UCSD-AML1 (cell line): ENCODE results near the gene FRMD6.

Experiments
- DNase-seq: peaks from one replicate; lab custom pipeline; 2025; ENCODE audit not compliant: unreplicated experiment; lab: John Stamatoyannopoulos, UW

FRMD6 gene

GRCh38 chr14:51651388-51652167, at the start of gene FRMD6:
FRMD6 (plus strand) TSS chr14:51651910; CDS start chr14:51689837, 37,927 bp downstream.
- peak; percentile 79 for DNase-seq

GRCh38 chr14:51602310-51602709, 49.4 kb upstream of the FRMD6 start:
- no peak for DNase-seq

DNA sequence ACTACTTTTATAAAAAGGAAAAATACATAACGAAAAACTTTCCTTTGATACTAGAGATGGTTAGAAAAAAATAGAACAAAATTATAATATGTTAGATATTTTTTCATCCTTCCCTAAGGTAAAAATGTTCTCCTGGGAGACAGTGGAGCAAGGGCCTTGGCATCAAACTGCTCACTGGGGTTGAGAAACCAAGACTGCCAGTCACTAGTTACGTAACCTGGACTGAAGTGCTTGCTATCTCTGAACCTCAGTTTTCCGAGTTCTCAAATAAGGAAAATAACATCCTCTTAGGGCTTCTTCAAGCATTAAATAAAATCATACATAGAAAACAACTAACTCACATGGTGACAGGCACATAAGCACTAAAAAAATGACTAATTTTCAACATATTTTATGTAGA, 48.2 kb upstream of the FRMD6 start:
- no peak for DNase-seq

- DNase-seq = no peak
These were observed 47.6 kb upstream of the FRMD6 start for GRCh38 chr14:51604073-51604472.

DNA sequence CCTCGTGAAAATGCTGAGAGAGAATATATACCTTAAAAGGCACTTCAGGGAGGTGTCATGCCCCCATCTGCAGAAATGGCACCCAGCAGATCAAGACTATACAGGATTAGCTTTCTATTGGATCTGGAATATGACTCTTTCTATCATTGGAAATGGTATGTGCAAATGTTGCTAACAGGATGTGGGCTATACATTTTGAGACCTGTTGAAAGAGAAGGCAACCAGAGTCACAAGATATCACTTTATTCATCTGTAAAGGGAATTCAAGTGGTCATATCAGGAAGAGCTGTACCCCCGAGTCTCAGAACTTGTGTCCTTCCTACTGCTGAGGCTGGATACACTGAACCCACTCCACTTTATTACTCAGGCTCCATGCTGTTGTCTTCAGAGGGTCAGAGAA, 46.1 kb upstream of the FRMD6 start:
- DNase-seq = no peak

- no peak for DNase-seq
These were observed 44.0 kb upstream of the FRMD6 start for GRCh38 chr14:51607711-51608110.

DNA sequence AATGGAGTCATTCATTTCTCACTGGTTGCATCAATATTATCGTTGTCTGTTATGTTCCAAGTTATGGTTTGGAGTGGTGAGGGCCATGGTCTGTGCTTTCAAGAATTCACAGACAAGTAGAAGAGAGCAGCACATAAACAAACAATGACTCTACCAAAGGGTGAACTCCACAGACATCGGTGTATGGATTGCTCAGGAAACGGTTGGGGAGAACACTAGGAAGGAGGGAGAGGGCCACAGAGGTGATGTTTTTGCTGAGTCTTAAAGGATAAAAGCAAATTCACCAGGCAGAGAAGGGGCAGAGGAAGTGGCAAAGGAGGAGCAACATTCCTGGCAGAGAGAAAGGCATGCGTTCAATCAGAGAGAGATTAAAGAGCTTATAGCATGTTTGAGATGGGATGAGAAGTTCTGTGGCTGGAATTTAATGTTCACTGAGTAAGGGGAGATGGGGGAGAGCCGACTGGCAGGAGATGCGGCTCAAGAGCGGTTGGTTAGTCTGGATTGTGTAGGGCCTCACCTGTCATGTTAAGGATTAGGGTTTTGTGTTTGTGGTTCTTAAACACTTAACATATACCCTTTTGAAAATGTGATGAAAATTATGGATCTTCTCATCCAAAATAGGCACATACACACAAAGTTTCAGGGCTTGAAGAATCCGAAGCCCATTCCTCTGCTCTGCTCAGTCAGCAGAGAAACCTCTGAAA, 42.3 kb upstream of the FRMD6 start:
- no peak for DNase-seq

- no peak for DNase-seq
These were observed 41.8 kb upstream of the FRMD6 start for GRCh38 chr14:51609955-51610283.

DNA sequence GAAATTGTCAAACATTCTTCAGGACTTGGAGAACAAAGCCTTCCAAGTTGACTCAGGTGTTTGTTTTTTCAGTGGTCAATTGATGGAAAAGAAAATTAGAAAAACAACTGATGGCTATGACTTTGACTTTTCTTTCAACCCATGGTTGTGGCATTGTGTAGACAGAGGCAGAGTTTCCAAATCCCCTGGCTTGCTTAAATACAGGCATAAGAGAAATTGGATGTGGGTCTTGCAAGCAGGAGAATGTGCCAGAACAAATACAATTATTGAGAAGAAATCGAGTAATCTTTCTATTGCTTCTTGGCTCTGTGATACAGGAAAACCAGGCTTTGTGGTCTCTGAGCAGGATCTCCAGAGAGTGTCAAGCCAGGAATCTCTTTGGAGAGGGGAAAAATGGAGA, 40.9 kb upstream of the FRMD6 start:
- no peak for DNase-seq

GRCh38 chr14:51612449-51612848, 39.3 kb upstream of the FRMD6 start:
- no peak for DNase-seq

- DNase-seq = no peak
These were observed 38.3 kb upstream of the FRMD6 start for GRCh38 chr14:51613416-51613815.

DNA sequence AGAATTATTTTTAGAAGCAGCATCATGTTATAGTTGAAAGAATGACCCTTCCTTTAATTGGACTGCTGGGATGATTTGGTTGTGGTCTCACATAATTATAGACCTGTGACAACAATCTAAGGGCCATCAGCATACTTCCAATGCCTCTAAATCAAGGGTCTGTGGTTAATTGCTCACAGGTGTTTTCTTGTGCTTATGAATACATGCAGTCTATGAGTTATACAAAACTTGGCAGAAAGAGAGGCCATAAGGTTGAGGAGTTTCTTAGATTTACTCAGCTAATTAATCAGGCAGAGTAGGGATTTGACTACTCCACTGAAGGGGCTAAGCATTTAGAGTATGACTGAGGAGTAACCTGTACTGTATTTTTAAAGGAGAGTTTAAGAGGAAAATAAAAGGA, 37.0 kb upstream of the FRMD6 start:
- DNase-seq = no peak

DNA sequence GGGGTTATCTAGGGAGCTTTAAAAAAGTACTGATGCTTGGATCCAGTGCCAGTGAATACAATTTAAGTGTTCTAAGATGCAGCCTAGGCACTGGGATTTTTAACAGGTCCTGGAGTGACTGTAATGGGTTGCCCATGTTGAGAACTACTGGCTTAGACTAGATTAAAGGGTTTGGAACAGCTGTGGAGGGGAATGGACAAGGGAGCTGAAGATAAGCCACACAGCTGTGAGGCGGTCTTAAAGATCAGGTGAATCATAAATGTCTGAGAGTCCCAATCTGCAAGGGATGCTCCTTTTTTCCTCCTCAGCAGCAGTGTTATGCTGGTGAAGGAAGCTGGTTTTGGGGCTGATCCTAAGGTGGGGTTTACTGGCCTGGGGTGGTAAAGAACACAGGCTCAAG, 35.5 kb upstream of the FRMD6 start:
- DNase-seq = no peak

DNA sequence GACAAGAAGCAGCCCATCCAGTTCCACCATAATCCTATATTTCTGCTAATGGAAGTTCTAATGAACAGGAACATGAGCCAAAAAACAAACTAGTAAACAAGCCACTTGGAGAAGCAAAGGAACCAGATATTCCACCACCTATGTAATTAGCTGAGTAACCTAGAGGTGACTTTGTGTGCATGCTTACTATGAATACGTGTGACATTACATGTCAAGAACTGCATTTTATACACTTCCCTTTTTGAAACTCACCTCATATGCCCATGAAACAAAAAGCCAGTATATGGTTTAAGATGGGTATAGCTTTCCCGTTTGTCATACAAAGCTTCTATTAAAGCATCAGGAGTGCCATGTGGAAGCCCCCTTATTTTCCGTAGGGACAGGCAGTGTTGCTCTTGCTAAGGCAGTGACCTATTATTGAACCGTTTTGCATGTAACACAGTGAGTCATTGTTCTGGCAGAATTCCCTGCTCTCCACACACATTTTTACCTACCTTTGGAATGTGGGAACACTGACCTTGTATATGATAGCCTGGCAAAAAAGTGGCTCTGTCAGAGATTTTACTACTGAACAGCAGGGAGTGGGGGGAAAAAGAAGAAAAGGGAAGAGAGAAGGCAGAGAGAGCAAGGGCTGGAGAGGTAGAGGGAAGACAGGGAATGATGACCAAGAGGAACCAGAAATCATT, 34.8 kb upstream of the FRMD6 start:
- no peak for DNase-seq

DNA sequence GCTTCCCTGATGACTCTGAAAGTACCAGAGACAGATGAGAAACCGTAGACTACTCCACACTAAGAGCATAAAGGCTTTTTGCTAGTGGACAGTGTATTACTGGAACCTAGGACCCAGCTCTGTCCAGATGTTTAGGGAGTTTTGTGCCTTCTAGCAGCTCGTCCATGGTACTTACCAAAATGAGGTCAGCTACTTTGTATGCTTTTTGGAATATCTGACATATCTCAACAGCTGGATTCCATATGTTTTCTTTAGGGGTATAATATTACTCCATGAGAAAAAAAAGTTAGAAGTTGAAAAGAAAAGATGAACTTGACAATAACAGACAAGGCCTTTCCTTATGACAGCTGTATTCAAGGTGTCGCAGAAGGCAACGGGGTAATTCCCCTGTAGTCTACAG, 32.1 kb upstream of the FRMD6 start:
- DNase-seq = no peak

DNA sequence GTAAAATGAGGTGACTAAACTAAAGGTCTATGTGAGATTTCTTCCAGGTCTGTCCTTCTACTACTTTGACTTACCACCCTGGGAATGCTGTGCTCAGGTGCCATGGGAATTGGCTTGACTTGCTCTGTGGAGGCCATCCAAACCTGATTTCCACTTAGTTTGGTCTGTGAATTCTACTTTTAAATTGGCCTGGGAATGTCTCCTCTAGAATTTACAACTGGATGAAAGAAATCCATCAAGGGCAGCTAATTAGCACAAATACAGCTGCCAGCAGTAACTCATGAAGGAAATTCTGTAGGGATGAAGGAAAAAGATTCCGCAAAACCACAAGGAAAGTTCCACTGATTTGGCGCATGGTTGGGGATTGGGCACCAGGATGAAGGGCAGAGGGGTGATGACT, 31.7 kb upstream of the FRMD6 start:
- no peak for DNase-seq

DNA sequence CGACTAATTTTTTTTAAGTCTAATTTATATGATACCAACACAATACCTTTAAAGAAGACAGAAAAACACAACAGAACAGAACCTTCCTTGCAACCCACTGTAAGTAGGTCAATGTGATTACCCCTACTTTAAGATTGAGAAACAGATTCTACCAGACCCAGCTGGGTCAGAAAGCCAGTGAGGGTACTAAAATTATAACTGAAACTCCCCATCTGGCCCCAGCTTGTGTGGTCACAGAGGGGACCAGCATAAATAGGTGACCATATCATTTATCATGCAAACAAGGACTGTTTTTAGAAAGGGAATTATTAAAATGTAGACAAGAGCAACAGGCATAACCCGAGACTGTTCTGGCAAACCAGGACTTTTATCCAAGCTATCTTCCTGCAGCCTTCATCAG, 30.1 kb upstream of the FRMD6 start:
- no peak for DNase-seq

- no peak for DNase-seq
These were observed 29.3 kb upstream of the FRMD6 start for GRCh38 chr14:51622376-51622775.

DNA sequence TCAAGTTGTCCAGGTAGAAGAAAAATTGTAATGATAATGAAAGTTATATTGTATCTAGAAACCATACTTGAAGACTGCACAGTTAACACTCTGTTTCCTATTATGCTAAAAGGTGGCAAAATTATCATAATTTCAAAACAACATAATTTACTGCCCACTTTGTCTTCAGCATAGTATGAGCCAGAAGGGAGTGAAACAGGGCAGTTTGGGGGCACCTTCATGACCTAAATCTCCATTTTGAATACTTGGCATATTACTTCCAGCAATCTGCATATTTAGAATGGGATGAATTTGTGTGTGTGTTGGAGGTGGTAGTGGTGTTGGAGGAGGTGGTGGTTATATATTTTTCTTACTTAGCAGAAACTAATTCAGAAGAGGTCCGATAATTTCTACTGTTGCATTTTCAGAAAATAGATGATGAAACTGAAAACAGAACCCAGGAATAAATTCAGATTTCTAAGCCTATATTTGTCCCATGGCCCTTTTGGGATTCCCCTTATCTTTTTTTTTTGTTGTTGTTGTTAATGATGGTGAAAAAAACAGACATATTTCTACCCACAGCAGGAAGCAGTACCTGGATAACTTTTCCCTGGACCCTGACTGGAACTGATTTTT, 26.6 kb upstream of the FRMD6 start:
- no peak for DNase-seq

DNA sequence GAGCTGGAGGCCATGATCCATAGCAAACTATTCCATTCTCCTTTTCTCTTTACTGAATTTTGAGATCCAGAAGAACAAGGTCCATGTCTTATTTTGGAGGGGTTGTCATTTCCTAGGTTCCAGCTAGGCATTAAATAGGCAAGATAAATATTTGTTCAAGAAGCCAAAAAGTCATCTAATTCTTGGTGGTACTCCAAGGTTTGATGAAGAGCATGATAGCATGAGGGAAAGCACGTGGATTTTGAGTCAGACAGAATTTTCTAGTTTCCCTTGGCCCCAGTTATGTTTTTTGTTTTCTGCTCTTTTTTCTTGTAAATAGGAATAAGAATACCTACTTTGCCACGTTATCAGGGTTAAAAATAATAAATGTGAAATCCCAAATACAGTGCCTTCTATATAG, 25.5 kb upstream of the FRMD6 start:
- no peak for DNase-seq

GRCh38 chr14:51626788-51627187, 24.9 kb upstream of the FRMD6 start:
- no peak for DNase-seq

DNA sequence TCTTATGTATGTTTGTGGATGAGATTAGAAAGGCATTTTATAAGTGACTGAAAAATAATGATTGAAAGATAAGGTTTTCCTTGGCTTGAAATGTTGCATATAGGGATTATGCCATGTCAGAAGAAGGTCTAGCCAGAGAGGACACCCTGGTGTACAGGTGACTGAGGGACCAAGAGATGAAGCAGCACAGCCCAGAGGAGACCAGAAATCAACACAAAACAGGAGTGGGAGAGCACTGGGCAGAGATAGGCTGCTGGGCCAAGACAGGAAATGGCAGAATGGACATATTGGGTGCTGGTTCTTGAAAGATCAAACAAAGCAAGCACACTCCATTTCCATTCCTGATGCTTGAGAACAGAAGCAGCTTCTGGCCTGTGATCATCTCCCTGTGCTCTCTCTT, 24.4 kb upstream of the FRMD6 start:
- DNase-seq = no peak
